HEK293 (cell line): ENCODE measurements around the gene LCN12.

Experiments
- CTCF ChIA-PET: fragments of 350-600 bp; formaldehyde crosslinking; extraction: SDS; loops from one replicate; lab custom pipeline; 2021; ENCODE audit warnings: antibody characterized with exemption; lab: Yijun Ruan, JAX
- POLR2A ChIA-PET: fragments of 300-600 bp; formaldehyde crosslinking; extraction: SDS; loops from one replicate; lab custom pipeline; 2020; ENCODE audit warnings: antibody characterized with exemption, inconsistent platforms; lab: Yijun Ruan, JAX
- H3K27ac ChIP-seq: fragments of 200-500 bp; sonication (Bioruptor generic); 2 replicates; pipeline ENCODE4 v1.5.1; 2014; ENCODE audit warnings: low read depth, low read length, control low read depth, inconsistent platforms; ENCODE audit errors: extremely low read depth
- H3K36me3 ChIP-seq, 2 experiments: fragments of 200-500 bp in 1 of 2; sonication (Bioruptor generic) in 1 of 2; 1 replicate in 1 of 2; 2 replicates in 1 of 2; pipeline ENCODE4 v1.5.1; 2014 to 2017; ENCODE audit warnings: inconsistent platforms in 2 of 2, low read length in 2 of 2; ENCODE audit not compliant: control insufficient read depth in 2 of 2, insufficient read depth in 1 of 2
- H3K4me1 ChIP-seq: fragments of 200-500 bp; sonication (Bioruptor generic); 2 replicates; pipeline ENCODE4 v1.5.1; 2014; ENCODE audit warnings: mild to moderate bottlenecking, low read length, inconsistent platforms; ENCODE audit not compliant: control insufficient read depth, insufficient read depth
- H3K4me3 ChIP-seq: 2 replicates; pipeline ENCODE4 v1.5.1; 2011; ENCODE audit warnings: low read depth, mild to moderate bottlenecking, control low read depth, low read length, moderate library complexity
- H3K9me3 ChIP-seq: fragments of 200-500 bp; sonication (Bioruptor generic); 2 replicates; pipeline ENCODE4 v1.5.1; 2014; ENCODE audit warnings: low read depth, low read length, inconsistent platforms; ENCODE audit not compliant: control insufficient read depth, insufficient read depth
- EGR2 ChIP-seq: fragments of 450-650 bp; formaldehyde crosslinking; IDR thresholded peaks from 2 replicates; pipeline ENCODE4 v1.5.1; 2016; ENCODE audit warnings: low read depth, missing biosample characterization, missing genetic modification characterization
- INSM2 ChIP-seq: fragments of 450-650 bp; formaldehyde crosslinking; IDR thresholded peaks from 2 replicates; pipeline ENCODE4 v1.5.1; 2016; ENCODE audit warnings: missing biosample characterization, missing genetic modification characterization
- OVOL3 ChIP-seq: fragments of 450-650 bp; formaldehyde crosslinking; IDR thresholded peaks from 2 replicates; pipeline ENCODE4 v1.5.1; 2016; ENCODE audit warnings: missing biosample characterization, missing genetic modification characterization
- ZBTB26 ChIP-seq: fragments of 450-650 bp; formaldehyde crosslinking; optimal IDR thresholded peaks from 2 replicates; pipeline ENCODE3; 2016; ENCODE audit warnings: missing biosample characterization, mild to moderate bottlenecking, missing genetic modification characterization
- ZBTB44 ChIP-seq: fragments of 450-650 bp; IDR thresholded peaks from 2 replicates; pipeline ENCODE4 v1.5.1; 2018; ENCODE audit warnings: missing biosample characterization, mild to moderate bottlenecking, missing genetic modification characterization
- ZIC2 ChIP-seq: fragments of 450-650 bp; formaldehyde crosslinking; IDR thresholded peaks from 2 replicates; pipeline ENCODE4 v1.5.1; 2016; ENCODE audit warnings: missing biosample characterization, missing genetic modification characterization
- ZNF10 ChIP-seq: fragments of 450-650 bp; formaldehyde crosslinking; IDR thresholded peaks from 2 replicates; pipeline ENCODE4 v1.5.1; 2017; ENCODE audit warnings: missing biosample characterization, missing genetic modification characterization
- ZNF19 ChIP-seq: fragments of 450-650 bp; formaldehyde crosslinking; IDR thresholded peaks from 2 replicates; pipeline ENCODE4; 2016; ENCODE audit warnings: missing biosample characterization, missing genetic modification characterization, low read depth
- ZNF239 ChIP-seq: fragments of 450-650 bp; formaldehyde crosslinking; IDR thresholded peaks from 2 replicates; pipeline ENCODE4 v1.5.1; 2016; ENCODE audit warnings: missing biosample characterization, missing genetic modification characterization
- ZNF302 ChIP-seq: fragments of 450-650 bp; formaldehyde crosslinking; IDR thresholded peaks from 2 replicates; pipeline ENCODE4 v1.5.1; 2016; ENCODE audit warnings: missing biosample characterization, missing genetic modification characterization, low read depth
- ZNF513 ChIP-seq: fragments of 450-650 bp; IDR thresholded peaks from 2 replicates; pipeline ENCODE4 v1.5.1; 2018; ENCODE audit warnings: missing biosample characterization, missing genetic modification characterization
- ZNF561 ChIP-seq: fragments of 450-650 bp; IDR thresholded peaks from 2 replicates; pipeline ENCODE4 v1.5.1; 2018; ENCODE audit warnings: missing biosample characterization, missing genetic modification characterization, borderline replicate concordance
- ZNF600 ChIP-seq: fragments of 450-650 bp; formaldehyde crosslinking; IDR thresholded peaks from 2 replicates; pipeline ENCODE4 v1.5.1; 2016; ENCODE audit warnings: missing biosample characterization, missing genetic modification characterization
- ZNF777 ChIP-seq: fragments of 450-650 bp; formaldehyde crosslinking; IDR thresholded peaks from 2 replicates; pipeline ENCODE4 v1.5.1; 2017; ENCODE audit warnings: missing biosample characterization, missing genetic modification characterization, borderline replicate concordance
- TF ChIP-seq, protein P1 (sequence below): fragments of 450-650 bp; formaldehyde crosslinking; IDR thresholded peaks from 2 replicates; pipeline ENCODE4 v1.5.1; 2016; ENCODE audit warnings: missing biosample characterization, missing genetic modification characterization

Gene LCN12

GRCh38 chr9:136958473-136958872 is 6.4 kb downstream of the LCN12 start:
- H3K36me3 ChIP-seq, result no peaks in the 10 kb centered on the region
- no peak overlapping the region for H3K4me3 ChIP-seq
- ChIA-PET CTCF (interaction anchor here (0.6 kb wide), 1 partner anchor 13 kb away, joined by 5 read pairs; the partner anchor contains the start of gene C8G), POLR2A (no interaction called here)
- no peaks in the 10 kb centered on the region for H3K4me1 ChIP-seq
- no peak overlapping the region for H3K27ac ChIP-seq
- TF ChIP-seq, protein P1, sequence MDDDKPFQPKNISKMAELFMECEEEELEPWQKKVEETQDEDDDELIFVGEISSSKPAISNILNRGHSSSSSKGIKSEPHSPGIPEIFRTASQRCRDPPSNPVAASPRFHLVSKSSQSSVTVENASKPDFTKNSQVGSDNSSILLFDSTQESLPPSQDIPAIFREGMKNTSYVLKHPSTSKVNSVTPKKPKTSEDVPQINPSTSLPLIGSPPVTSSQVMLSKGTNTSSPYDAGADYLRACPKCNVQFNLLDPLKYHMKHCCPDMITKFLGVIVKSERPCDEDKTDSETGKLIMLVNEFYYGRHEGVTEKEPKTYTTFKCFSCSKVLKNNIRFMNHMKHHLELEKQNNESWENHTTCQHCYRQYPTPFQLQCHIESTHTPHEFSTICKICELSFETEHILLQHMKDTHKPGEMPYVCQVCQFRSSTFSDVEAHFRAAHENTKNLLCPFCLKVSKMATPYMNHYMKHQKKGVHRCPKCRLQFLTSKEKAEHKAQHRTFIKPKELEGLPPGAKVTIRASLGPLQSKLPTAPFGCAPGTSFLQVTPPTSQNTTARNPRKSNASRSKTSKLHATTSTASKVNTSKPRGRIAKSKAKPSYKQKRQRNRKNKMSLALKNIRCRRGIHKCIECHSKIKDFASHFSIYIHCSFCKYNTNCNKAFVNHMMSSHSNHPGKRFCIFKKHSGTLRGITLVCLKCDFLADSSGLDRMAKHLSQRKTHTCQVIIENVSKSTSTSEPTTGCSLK, result no peak
- TF ChIP-seq ZNF19 (tag by site-specific recombination) (no peak), ZNF561 (tag by site-specific recombination) (no peak), OVOL3 (no peak), ZBTB44 (tag by site-specific recombination) (no peak), ZNF600 (0 out of 2 replicates have a peak, but pooled peaks have one; percentile 49), ZNF513 (no peak), ZNF239 (tag by site-specific recombination) (no peak)
- H3K9me3 ChIP-seq, result no peaks in the 10 kb centered on the region

DNA sequence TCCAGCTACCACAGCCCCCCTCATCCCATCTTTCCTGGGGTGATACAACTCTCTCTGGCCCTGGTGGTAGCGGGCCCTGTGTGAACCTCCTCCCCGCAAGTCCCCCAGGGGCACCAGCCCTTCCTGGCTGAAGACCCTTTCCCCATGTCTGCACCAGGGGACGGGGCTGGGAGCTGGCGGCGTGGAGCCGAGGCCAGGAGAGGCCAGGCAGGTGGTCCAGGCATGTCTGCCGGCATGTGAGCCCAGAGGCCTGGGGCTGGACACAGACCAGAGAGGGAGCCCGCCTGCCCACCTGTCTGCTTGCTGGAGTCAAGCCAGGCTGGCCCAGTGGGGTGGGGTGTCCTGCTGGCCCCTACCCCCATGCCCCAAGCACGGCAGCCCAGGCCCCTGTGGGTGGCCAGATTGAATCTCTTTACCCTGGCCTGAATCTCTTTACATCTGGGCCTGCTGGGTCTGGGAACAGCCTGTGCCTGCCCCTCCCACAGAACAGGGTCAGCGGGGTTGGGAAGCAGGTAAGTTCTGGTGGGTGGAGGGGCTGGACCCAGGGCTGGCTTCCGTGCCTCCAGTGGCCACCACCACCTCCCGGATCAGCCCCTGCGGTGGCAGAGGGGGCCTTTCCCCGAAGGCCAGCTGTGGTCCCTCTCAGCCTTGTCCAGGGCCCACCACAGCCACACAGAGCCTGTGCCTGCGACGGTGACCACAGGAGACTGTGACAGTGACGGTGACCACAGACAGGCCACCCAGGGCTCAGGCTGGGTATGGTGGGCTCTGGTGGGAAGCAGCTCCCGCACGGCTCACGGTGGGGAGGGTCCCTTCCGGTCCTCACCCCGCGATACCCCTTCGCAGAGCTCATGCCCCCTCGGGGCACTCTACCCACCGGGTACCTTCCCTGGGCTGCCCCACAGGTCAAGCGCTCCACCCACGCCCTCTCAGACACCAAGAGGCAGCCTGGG is 7.1 kb downstream of the LCN12 start:
- no peak overlapping the region for H3K27ac ChIP-seq
- ChIA-PET POLR2A (no interaction called here), CTCF (interaction anchor here (0.6 to 1.1 kb wide), 2 partner anchors 70 to 302 kb away, joined by 3 to 4 read pairs; no protein-coding TSS in a partner anchor)

DNA sequence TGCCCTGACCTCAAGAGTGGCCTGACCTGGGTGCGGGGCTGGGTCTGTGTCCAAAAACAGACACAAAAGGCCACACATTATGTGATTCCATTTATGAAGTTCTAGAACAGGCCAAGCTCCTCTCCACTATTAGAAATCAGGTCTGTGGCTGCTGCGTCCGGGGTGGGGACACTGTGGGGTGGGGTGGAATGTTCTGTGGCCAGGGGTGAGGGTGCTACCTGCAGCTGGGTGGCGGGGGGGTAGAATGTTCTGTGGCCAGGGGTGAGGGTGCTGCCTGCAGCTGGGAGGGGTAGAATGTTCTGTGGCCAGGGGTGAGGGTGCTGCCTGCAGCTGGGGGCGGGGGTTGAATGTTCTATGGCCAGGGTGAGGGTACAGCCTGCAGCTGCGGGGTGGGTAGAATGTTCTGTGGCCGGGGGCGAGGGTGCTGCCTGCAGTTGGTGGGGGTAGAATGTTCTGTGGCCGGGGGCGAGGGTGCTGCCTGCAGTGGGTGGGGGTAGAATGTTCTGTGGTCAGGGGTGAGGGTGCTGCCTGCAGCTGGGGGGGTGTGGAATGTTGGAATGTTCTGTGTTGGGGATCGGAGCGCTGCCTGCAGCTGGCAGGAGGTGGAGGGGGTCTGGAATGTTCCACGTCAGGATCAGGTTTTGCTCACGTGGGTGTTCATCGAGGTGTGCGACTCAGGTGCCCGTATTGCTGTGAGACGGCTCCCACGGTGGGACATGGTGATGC is 8.3 kb downstream of the LCN12 start:
- no peaks in the 10 kb centered on the region for H3K36me3 ChIP-seq
- H3K4me1 ChIP-seq, result no peaks in the 10 kb centered on the region
- no peak overlapping the region for H3K27ac ChIP-seq
- H3K4me3 ChIP-seq, result no peak overlapping the region
- ChIA-PET POLR2A (interaction anchor here (0.5 to 0.6 kb wide), 3 partner anchors 28 to 228 kb away, joined by 3 to 4 read pairs (median 3); no protein-coding TSS in a partner anchor), CTCF (interaction anchor here (0.6 to 1.1 kb wide), 2 partner anchors 68 to 301 kb away, joined by 3 to 4 read pairs; no protein-coding TSS in a partner anchor)
- no peaks in the 10 kb centered on the region for H3K9me3 ChIP-seq
- no peak for TF ChIP-seq ZNF302 (tag by site-specific recombination)
- no peak for TF ChIP-seq INSM2 (tag by site-specific recombination)
- TF ChIP-seq ZBTB26 (tag by site-specific recombination), result no peak
- TF ChIP-seq ZNF777 (tag by site-specific recombination), result no peak

More for the DNA sequence above, 7.1 kb downstream of the LCN12 start:
- no peaks in the 10 kb centered on the region for H3K9me3 ChIP-seq
- H3K4me3 ChIP-seq, result no peak overlapping the region
- no peak for TF ChIP-seq ZNF10 (tag by site-specific recombination)
- no peak for TF ChIP-seq EGR2 (tag by site-specific recombination)
- peak; percentile 92 for TF ChIP-seq ZIC2 (tag by site-specific recombination)
- no peaks in the 10 kb centered on the region for H3K36me3 ChIP-seq
- H3K4me1 ChIP-seq, result no peaks in the 10 kb centered on the region
